ENCODE measurements around the gene FBXL16. TPM values are rescaled to one million over a fixed set of nuclear protein-coding genes. Genes with fewer than 3 reads are reported as not detected.

FBXL16 gene
- total RNA-seq, 4 donors from 2014 or later: 0.21 to 0.37 TPM; not detected in 2

- intact Hi-C loops (cut with DNase I; ENCODE audit: low total_unique reads): no loop called here
- Histone ChIP-seq H3K27me3 (no peaks in the 10 kb centered on the region), H3K27ac (no peak overlapping the region), H3K9me3 (no peaks in the 10 kb centered on the region), H3K4me1 (peaks cover 0 to 26% of the 10 kb centered on the region in 2 donors), H3K4me3 (no peak overlapping the region), H3K36me3 (no peaks in the 10 kb centered on the region)
- TF ChIP-seq POLR2A (IDR thresholded peaks at IDR 0.05): no peak
- no peak for TF ChIP-seq CTCF (IDR thresholded peaks at IDR 0.05)
- DNase-seq: no peak
Observed at GRCh38 chr16:645852-646678, 59.5 kb downstream of the FBXL16 start.

- H3K27ac ChIP-seq: no peak overlapping the region
- H3K36me3 ChIP-seq: no peaks in the 10 kb centered on the region
- intact Hi-C loops (cut with DNase I; ENCODE audit: low total_unique reads): no loop called here
- DNase-seq: no peak
- no peak overlapping the region for H3K4me3 ChIP-seq
- no peak for TF ChIP-seq CTCF (IDR thresholded peaks at IDR 0.05)
- no peak for TF ChIP-seq POLR2A (IDR thresholded peaks at IDR 0.05)
- H3K27me3 ChIP-seq: no peaks in the 10 kb centered on the region
- peaks cover 0 to 14% of the 10 kb centered on the region in 2 donors for H3K4me1 ChIP-seq
- no peaks in the 10 kb centered on the region for H3K9me3 ChIP-seq
Observed at GRCh38 chr16:644556-644955, 61.0 kb downstream of the FBXL16 start.

GRCh38 chr16:643050-643368, 62.6 kb downstream of the FBXL16 start:
- H3K36me3 ChIP-seq: no peaks in the 10 kb centered on the region
- H3K9me3 ChIP-seq: no peaks in the 10 kb centered on the region
- TF ChIP-seq POLR2A (IDR thresholded peaks at IDR 0.05): no peak
- TF ChIP-seq CTCF (IDR thresholded peaks at IDR 0.05): no peak
- intact Hi-C loops (cut with DNase I; ENCODE audit: low total_unique reads): no loop called here
- H3K27me3 ChIP-seq: no peaks in the 10 kb centered on the region
- H3K4me3 ChIP-seq: peak overlapping the region in 1 of 2 donors; percentile 72
- peaks cover 0 to 7% of the 10 kb centered on the region in 2 donors for H3K4me1 ChIP-seq
- DNase-seq: no peak
- H3K27ac ChIP-seq: no peak overlapping the region

Other genes starting within 250 kb of the FBXL16 start
- 10 to 100 TPM in 3 of 4 donors, 1 to 10 TPM in 1; 7.9 to 37.3 (median 19.3) TPM for gene CAPN15, start 178.1 kb downstream of the FBXL16 start, total RNA-seq
- gene PRR35, start 145.4 kb downstream of the FBXL16 start, total RNA-seq: not detected
- gene NHLRC4, start 138.8 kb downstream of the FBXL16 start, total RNA-seq: 1 to 10 TPM; 1.2 to 7.5 (median 1.5) TPM
- gene PIGQ, start 135.8 kb downstream of the FBXL16 start, total RNA-seq: 10 to 100 TPM in 3 of 4 donors, 1 to 10 TPM in 1; 10.0 to 56.9 (median 30.7) TPM
- 10 to 100 TPM in 2 of 4 donors, 1 to 10 TPM in 1, under 1 TPM in 1; 0.59 to 25.4 (median 14.3) TPM for gene RAB40C, start 115.7 kb downstream of the FBXL16 start, total RNA-seq
- gene WFIKKN1, start 74.8 kb downstream of the FBXL16 start, total RNA-seq: 1 to 10 TPM in 1 of 4 donors, under 1 TPM in 2, not detected in 1; 0.26 to 1.4 (median 0.76) TPM
- 100 to 1,000 TPM in 2 of 4 donors, 10 to 100 TPM in 2; 29.5 to 171 (median 97.1) TPM for gene METTL26, start 69.5 kb downstream of the FBXL16 start, total RNA-seq
- 10 to 100 TPM in 2 of 4 donors, 1 to 10 TPM in 2; 2.6 to 62.0 (median 17.0) TPM for gene MCRIP2, start 64.0 kb downstream of the FBXL16 start, total RNA-seq
- gene WDR90, start 56.4 kb downstream of the FBXL16 start, total RNA-seq: 10 to 100 TPM; 18.2 to 79.3 (median 46.9) TPM
- gene RHOT2, start 37.7 kb downstream of the FBXL16 start, total RNA-seq: 10 to 100 TPM; 29.1 to 99.7 (median 71.7) TPM
- 1 to 10 TPM in 2 of 4 donors, not detected in 2; 1.5 to 2.0 TPM for gene RHBDL1, start 30.1 kb downstream of the FBXL16 start, total RNA-seq
- 100 to 1,000 TPM in 2 of 4 donors, 10 to 100 TPM in 2; 62.7 to 212 (median 93.3) TPM for gene STUB1, start 25.4 kb downstream of the FBXL16 start, total RNA-seq
- gene JMJD8, start 21.5 kb downstream of the FBXL16 start, total RNA-seq: 100 to 1,000 TPM in 1 of 4 donors, 10 to 100 TPM in 3; 45.6 to 111 (median 57.4) TPM
- 10 to 100 TPM in 1 of 4 donors, 1 to 10 TPM in 3; 2.3 to 12.0 (median 4.2) TPM for gene WDR24, start 15.4 kb downstream of the FBXL16 start, total RNA-seq
- gene METRN, start 9.3 kb upstream of the FBXL16 start, total RNA-seq: 10 to 100 TPM; 19.1 to 76.5 (median 26.7) TPM
- 10 to 100 TPM in 3 of 4 donors, 1 to 10 TPM in 1; 6.2 to 21.1 (median 19.1) TPM for gene ANTKMT, start 15.3 kb upstream of the FBXL16 start, total RNA-seq
- gene CCDC78, start 20.6 kb upstream of the FBXL16 start, total RNA-seq: 1 to 10 TPM in 3 of 4 donors, not detected in 1; 1.3 to 5.3 (median 2.3) TPM
- 1 to 10 TPM in 2 of 4 donors, not detected in 2; 1.0 to 3.4 TPM for gene HAGHL, start 21.3 kb upstream of the FBXL16 start, total RNA-seq
- 10 to 100 TPM; 14.1 to 43.3 (median 25.0) TPM for gene CIAO3, start 35.2 kb upstream of the FBXL16 start, total RNA-seq
- gene MSLN, start 54.9 kb upstream of the FBXL16 start, total RNA-seq: 10 to 100 TPM in 3 of 4 donors, 1 to 10 TPM in 1; 4.6 to 30.8 (median 15.7) TPM
- gene RPUSD1, start 82.6 kb upstream of the FBXL16 start, total RNA-seq: 10 to 100 TPM in 3 of 4 donors, 1 to 10 TPM in 1; 5.9 to 80.0 (median 16.7) TPM
- gene CHTF18, start 82.8 kb upstream of the FBXL16 start, total RNA-seq: 100 to 1,000 TPM in 1 of 4 donors, 10 to 100 TPM in 2, under 1 TPM in 1; under 0.01 to 895 (median 31.1) TPM
- not detected for gene GNG13, start 94.9 kb upstream of the FBXL16 start, total RNA-seq